HCT116 (cell line): ENCODE measurements around the gene ALDH2. TPM values are rescaled to one million over a fixed set of nuclear protein-coding genes. Genes with fewer than 3 reads are reported as not detected.

Source experiments
- ATAC-seq: fragments of 200-7000 bp; cut with Tn5 transposase; 2 replicates; pipeline ENCODE4 v1.9.1; 2020; ENCODE audit warnings: mild to moderate bottlenecking, moderate library complexity
- BruUV-seq: library from RNA; stranded (reverse); fragments of 400-500 nt; replicated peaks from 2 replicates; lab custom pipeline; 2021; lab: Mats Ljungman, UMichigan
- CTCF ChIA-PET: fragments of 300-600 bp; sonication (Branson Sonifier 250); formaldehyde crosslinking; loops from one replicate; lab custom pipeline; 2021; ENCODE audit warnings: antibody characterized with exemption; lab: Charles Lee
- POLR2A ChIA-PET: fragments of 300-600, 350-600 bp; sonication (Branson Sonifier 250); formaldehyde crosslinking; loops from one replicate; lab custom pipeline; 2021; ENCODE audit warnings: antibody characterized with exemption; lab: Charles Lee
- RAD21 ChIA-PET, 2 experiments: fragments of 300-600 bp; sonication (Branson Sonifier 250); formaldehyde crosslinking; loops; one replicate each; lab custom pipeline; 2023; ENCODE audit warnings: low total read pairs in 2 of 2; ENCODE audit not compliant: uncharacterized antibody in 2 of 2, unreplicated experiment in 2 of 2, low non-redundant PET in 1 of 2; lab: Charles Lee
- DNase-seq: peaks from one replicate; pipeline ENCODE4 v3.0.0-alpha.2; 2010; ENCODE audit warnings: low read depth, low spot score
- H2AFZ ChIP-seq: fragments of 200-600 bp; shearing (Covaris generic), sonication (generic); 2 replicates; pipeline ENCODE4 v1.6.1; 2017; ENCODE audit warnings: low read depth, mixed run types, mixed read lengths, antibody characterized with exemption, low read length; ENCODE audit not compliant: poor library complexity, severe bottlenecking
- H3K27ac ChIP-seq: 2 replicates; pipeline ENCODE4 v1.5.1; 2012; ENCODE audit warnings: low read depth, low read length
- H3K27me3 ChIP-seq: fragments of 200-600 bp; sonication (generic); 2 replicates; pipeline ENCODE4 v1.6.1; 2016; ENCODE audit warnings: mixed run types, low read length, mixed read lengths; ENCODE audit not compliant: insufficient read depth
- H3K36me3 ChIP-seq, 2 experiments: fragments of 200-500 bp in 1 of 2; fragments of 200-600 bp in 1 of 2; sonication (Bioruptor generic) in 1 of 2; sonication (generic) in 1 of 2; 2 replicates each; pipeline versions ENCODE4 v1.5.1 to v1.6.1; 2014 to 2016; ENCODE audit warnings: low read length in 2 of 2, inconsistent platforms in 1 of 2, mixed read lengths in 1 of 2, mixed run types in 1 of 2; ENCODE audit not compliant: insufficient read depth in 2 of 2, control insufficient read depth in 1 of 2
- H3K4me1 ChIP-seq, 2 experiments: fragments of 200-600 bp in 1 of 2; sonication (generic) in 1 of 2; 2 replicates each; pipeline versions ENCODE4 v1.5.1 to v1.6.1; 2012 to 2017; ENCODE audit warnings: low read length in 2 of 2, inconsistent platforms in 1 of 2, mild to moderate bottlenecking in 1 of 2, mixed read lengths in 1 of 2, mixed run types in 1 of 2, moderate library complexity in 1 of 2; ENCODE audit not compliant: insufficient read depth in 2 of 2, control insufficient read depth in 1 of 2
- H3K4me2 ChIP-seq: fragments of 200-600 bp; sonication (generic); 2 replicates; pipeline ENCODE4 v1.6.1; 2017; ENCODE audit warnings: mixed run types, low read length, mixed read lengths
- H3K4me3 ChIP-seq, 2 experiments: fragments of 200-600 bp in 1 of 2; sonication (generic) in 1 of 2; replicated peaks in 1 of 2; 2 replicates each; pipeline ENCODE4 v1.5.1; 2011 to 2016; ENCODE audit warnings: low read length in 2 of 2, control low read depth in 1 of 2, low read depth in 1 of 2, mild to moderate bottlenecking in 1 of 2, mixed read lengths in 1 of 2, mixed run types in 1 of 2
- H3K79me2 ChIP-seq: fragments of 200-600 bp; sonication (generic); 2 replicates; pipeline ENCODE4 v1.6.1; 2017; ENCODE audit warnings: mild to moderate bottlenecking, mixed run types, low read length, moderate library complexity, mixed read lengths; ENCODE audit not compliant: insufficient read depth
- H3K9ac ChIP-seq: fragments of 200-600 bp; sonication (generic); 2 replicates; pipeline ENCODE4 v1.6.1; 2016; ENCODE audit warnings: low read length, mixed read lengths
- H3K9me2 ChIP-seq: fragments of 200-600 bp; sonication (generic), shearing (Covaris generic); 2 replicates; pipeline ENCODE4 v1.6.1; 2017; ENCODE audit warnings: mixed run types, mild to moderate bottlenecking, moderate library complexity; ENCODE audit not compliant: insufficient read depth
- H3K9me3 ChIP-seq, 2 experiments: fragments of 200-500 bp in 1 of 2; fragments of 200-600 bp in 1 of 2; sonication (Bioruptor generic) in 1 of 2; sonication (generic) in 1 of 2; 2 replicates each; pipeline ENCODE4 v1.6.1; 2014 to 2017; ENCODE audit warnings: low read length in 2 of 2, mixed read lengths in 2 of 2, inconsistent platforms in 1 of 2, low read depth in 1 of 2, mild to moderate bottlenecking in 1 of 2, mixed run types in 1 of 2, moderate library complexity in 1 of 2; ENCODE audit not compliant: control insufficient read depth in 1 of 2, insufficient read depth in 1 of 2
- H4K20me1 ChIP-seq: fragments of 200-600 bp; sonication (generic), shearing (Covaris generic); 2 replicates; pipeline ENCODE4 v1.6.1; 2017; ENCODE audit warnings: mixed run types, mild to moderate bottlenecking, moderate library complexity; ENCODE audit not compliant: insufficient read depth
- CEBPB ChIP-seq: IDR thresholded peaks from 2 replicates; pipeline ENCODE4 v1.6.1; 2012; ENCODE audit warnings: low read depth
- ELF1 ChIP-seq: IDR thresholded peaks from 2 replicates; pipeline ENCODE4 v1.6.1; 2012; ENCODE audit warnings: low read depth, borderline replicate concordance
- RAD21 ChIP-seq: IDR thresholded peaks from 2 replicates; pipeline ENCODE4 v1.6.1; 2012; ENCODE audit warnings: low read depth, mild to moderate bottlenecking
- YY1 ChIP-seq: IDR thresholded peaks from 2 replicates; pipeline ENCODE4 v1.6.1; 2011; ENCODE audit warnings: low read length, low read depth, moderate library complexity, mild to moderate bottlenecking; ENCODE audit not compliant: insufficient replicate concordance; ENCODE audit errors: extremely low read depth
- ZFX ChIP-seq: fragments of 450-650 bp; IDR thresholded peaks from 2 replicates; pipeline ENCODE4 v1.6.1; 2017
- intact Hi-C: fragments of 100-400 bp; cut with micrococcal nuclease; formaldehyde crosslinking; loops from 2 replicates; pipeline ENCODE4 v1.10.0; 2022
- total RNA-seq: library from RNA; stranded (reverse); gene quantifications from one replicate; pipeline ENCODE4 v1.2.1, GENCODE V29; 2021; ENCODE audit not compliant: unreplicated experiment
- TF ChIP-seq, protein P1 (sequence below): IDR thresholded peaks from 2 replicates; pipeline ENCODE4 v1.6.1; 2012
- TF ChIP-seq, protein P2 (sequence below), 3 experiments: fragments of 200-600 bp in 1 of 3; sonication (generic) in 1 of 3; IDR thresholded peaks in 2 of 3; conservative IDR thresholded peaks in 1 of 3; 2 replicates each; pipeline ENCODE4 v1.5.1; 2012 to 2017; ENCODE audit warnings: low read depth in 2 of 3, low read length in 2 of 3, antibody characterized with exemption in 1 of 3, borderline replicate concordance in 1 of 3, control low read depth in 1 of 3, mild to moderate bottlenecking in 1 of 3, mixed read lengths in 1 of 3, mixed run types in 1 of 3, moderate library complexity in 1 of 3; ENCODE audit not compliant: insufficient read depth in 1 of 3
- TF ChIP-seq, protein P3 (sequence below): IDR thresholded peaks from 2 replicates; pipeline ENCODE4 v1.6.1; 2012; ENCODE audit warnings: low read depth

The ALDH2 gene
- total RNA-seq, 1 experiment from 2014 or later, result 32.9 TPM

DNA sequence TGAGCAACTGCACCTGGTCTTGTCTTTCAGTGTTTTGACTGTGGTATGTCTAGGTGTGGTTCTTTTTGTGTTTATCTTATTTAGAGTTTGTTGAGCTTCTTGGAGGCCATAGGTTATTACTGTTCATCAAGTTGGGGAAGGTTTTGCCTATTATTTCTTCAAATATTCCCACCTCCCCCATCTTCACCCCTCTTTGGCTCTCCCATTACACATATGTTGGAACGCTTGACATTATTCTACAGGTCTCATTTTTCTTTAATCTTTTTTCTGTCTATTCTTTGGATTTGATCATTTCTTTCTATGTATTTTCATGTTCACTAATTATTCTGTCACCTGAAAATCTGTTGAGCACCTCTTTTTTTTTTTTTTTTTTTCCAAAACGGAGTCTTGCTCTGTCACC lies 91.5 kb downstream of the ALDH2 start:
- no peaks in the 10 kb centered on the region; a peak in 1 of 4 replicates for H3K36me3 ChIP-seq
- no peaks in the 10 kb centered on the region for H4K20me1 ChIP-seq
- intact Hi-C loops, result no loop called here
- H2AFZ ChIP-seq, result no peak overlapping the region
- no peak overlapping the region for H3K4me2 ChIP-seq
- H3K4me1 ChIP-seq, result no peaks in the 10 kb centered on the region
- ATAC-seq (no peak), DNase-seq (no peak)
- no peak overlapping the region for H3K9ac ChIP-seq
- RAD21 ChIA-PET, result no interaction called here
- no peaks in the 10 kb centered on the region for H3K9me3 ChIP-seq
- CTCF ChIA-PET, result no interaction called here
- POLR2A ChIA-PET, result no interaction called here
- H3K9me2 ChIP-seq, result no peaks in the 10 kb centered on the region
- H3K27ac ChIP-seq, result no peak overlapping the region
- TF ChIP-seq CEBPB (no peak), RAD21 (no peak)
- TF ChIP-seq, protein P1, sequence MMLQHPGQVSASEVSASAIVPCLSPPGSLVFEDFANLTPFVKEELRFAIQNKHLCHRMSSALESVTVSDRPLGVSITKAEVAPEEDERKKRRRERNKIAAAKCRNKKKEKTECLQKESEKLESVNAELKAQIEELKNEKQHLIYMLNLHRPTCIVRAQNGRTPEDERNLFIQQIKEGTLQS, result no peak
- TF ChIP-seq, all 23 proteins: peak for 0
- no peaks in the 10 kb centered on the region for H3K27me3 ChIP-seq
- peaks cover 97% of the 10 kb centered on the region for H3K79me2 ChIP-seq
- H3K4me3 ChIP-seq, result no peak overlapping the region
- no TSS peak for BruUV-seq

DNA sequence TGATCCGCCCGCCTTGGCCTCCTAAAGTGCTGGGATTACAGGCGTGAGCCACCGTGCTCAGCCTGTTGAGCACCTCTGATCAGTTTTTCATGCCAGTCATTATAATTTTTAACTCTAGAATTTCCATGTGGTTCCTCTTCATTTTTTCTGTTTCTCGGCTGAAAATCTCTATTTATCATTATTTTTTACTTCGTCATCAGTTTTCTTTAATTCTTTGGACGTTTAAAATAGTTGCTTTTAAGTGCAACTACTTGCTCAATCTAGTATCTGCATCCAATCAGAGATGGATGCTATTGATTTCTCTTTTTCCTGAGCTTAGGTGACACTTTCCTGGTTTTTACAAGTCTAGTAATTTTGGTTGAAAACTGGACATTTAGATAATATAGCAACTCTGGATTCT lies 92.0 kb downstream of the ALDH2 start:
- H4K20me1 ChIP-seq, result no peaks in the 10 kb centered on the region
- TF ChIP-seq, protein P2, sequence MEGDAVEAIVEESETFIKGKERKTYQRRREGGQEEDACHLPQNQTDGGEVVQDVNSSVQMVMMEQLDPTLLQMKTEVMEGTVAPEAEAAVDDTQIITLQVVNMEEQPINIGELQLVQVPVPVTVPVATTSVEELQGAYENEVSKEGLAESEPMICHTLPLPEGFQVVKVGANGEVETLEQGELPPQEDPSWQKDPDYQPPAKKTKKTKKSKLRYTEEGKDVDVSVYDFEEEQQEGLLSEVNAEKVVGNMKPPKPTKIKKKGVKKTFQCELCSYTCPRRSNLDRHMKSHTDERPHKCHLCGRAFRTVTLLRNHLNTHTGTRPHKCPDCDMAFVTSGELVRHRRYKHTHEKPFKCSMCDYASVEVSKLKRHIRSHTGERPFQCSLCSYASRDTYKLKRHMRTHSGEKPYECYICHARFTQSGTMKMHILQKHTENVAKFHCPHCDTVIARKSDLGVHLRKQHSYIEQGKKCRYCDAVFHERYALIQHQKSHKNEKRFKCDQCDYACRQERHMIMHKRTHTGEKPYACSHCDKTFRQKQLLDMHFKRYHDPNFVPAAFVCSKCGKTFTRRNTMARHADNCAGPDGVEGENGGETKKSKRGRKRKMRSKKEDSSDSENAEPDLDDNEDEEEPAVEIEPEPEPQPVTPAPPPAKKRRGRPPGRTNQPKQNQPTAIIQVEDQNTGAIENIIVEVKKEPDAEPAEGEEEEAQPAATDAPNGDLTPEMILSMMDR (IDR thresholded peaks at IDR 0.05 in 2 of 3, conservative IDR thresholded peaks at IDR 0.05 in 1 of 3; ENCODE audit: borderline replicate concordance in 1 of 3, insufficient read depth in 1 of 3, low read depth in 2 of 3, low read length in 2 of 3), result no peak
- TF ChIP-seq ZFX (no peak), YY1 (no peak), ELF1 (no peak)
- TF ChIP-seq, protein P3, sequence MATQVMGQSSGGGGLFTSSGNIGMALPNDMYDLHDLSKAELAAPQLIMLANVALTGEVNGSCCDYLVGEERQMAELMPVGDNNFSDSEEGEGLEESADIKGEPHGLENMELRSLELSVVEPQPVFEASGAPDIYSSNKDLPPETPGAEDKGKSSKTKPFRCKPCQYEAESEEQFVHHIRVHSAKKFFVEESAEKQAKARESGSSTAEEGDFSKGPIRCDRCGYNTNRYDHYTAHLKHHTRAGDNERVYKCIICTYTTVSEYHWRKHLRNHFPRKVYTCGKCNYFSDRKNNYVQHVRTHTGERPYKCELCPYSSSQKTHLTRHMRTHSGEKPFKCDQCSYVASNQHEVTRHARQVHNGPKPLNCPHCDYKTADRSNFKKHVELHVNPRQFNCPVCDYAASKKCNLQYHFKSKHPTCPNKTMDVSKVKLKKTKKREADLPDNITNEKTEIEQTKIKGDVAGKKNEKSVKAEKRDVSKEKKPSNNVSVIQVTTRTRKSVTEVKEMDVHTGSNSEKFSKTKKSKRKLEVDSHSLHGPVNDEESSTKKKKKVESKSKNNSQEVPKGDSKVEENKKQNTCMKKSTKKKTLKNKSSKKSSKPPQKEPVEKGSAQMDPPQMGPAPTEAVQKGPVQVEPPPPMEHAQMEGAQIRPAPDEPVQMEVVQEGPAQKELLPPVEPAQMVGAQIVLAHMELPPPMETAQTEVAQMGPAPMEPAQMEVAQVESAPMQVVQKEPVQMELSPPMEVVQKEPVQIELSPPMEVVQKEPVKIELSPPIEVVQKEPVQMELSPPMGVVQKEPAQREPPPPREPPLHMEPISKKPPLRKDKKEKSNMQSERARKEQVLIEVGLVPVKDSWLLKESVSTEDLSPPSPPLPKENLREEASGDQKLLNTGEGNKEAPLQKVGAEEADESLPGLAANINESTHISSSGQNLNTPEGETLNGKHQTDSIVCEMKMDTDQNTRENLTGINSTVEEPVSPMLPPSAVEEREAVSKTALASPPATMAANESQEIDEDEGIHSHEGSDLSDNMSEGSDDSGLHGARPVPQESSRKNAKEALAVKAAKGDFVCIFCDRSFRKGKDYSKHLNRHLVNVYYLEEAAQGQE, result no peak
- intact Hi-C loops, result no loop called here
- BruUV-seq, result no TSS peak
- H3K4me1 ChIP-seq, result no peaks in the 10 kb centered on the region
- no peak for DNase-seq
- CTCF ChIA-PET, result no interaction called here
- no peak for ATAC-seq
- RAD21 ChIA-PET, result no interaction called here
- POLR2A ChIA-PET, result no interaction called here
- H3K9me2 ChIP-seq, result no peaks in the 10 kb centered on the region
- H3K4me3 ChIP-seq, result no peak overlapping the region
- no peak overlapping the region for H3K9ac ChIP-seq
- no peak overlapping the region for H3K27ac ChIP-seq
- no peak overlapping the region for H3K4me2 ChIP-seq
- H3K79me2 ChIP-seq, result peaks cover 97% of the 10 kb centered on the region
- no peak overlapping the region for H2AFZ ChIP-seq
- H3K9me3 ChIP-seq, result no peaks in the 10 kb centered on the region
- no peaks in the 10 kb centered on the region for H3K27me3 ChIP-seq
- H3K36me3 ChIP-seq, result no peaks in the 10 kb centered on the region; a peak in 1 of 4 replicates
